ENCODE results near the gene FOSL2.

DNA sequence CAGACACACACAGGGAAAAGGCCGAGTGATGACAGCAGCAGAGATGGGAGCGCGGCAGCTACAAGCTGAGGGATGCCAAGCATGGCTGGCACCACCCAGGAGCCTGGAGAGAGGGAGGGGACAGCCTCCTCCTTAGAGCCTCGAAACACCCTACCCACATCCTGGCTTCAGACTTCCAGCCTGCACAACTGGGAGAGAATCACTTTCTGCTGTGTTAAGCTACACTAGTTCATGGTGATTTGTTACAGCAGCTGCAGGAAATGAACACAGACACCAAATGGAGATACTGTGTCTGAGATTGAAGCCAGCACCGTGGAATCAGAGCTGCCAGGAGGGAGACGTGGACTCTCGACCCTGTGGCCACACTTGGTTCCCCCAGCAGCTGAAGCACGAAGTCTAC lies 27.5 kb upstream of the FOSL2 start:
- TF ChIP-seq, protein P1, sequence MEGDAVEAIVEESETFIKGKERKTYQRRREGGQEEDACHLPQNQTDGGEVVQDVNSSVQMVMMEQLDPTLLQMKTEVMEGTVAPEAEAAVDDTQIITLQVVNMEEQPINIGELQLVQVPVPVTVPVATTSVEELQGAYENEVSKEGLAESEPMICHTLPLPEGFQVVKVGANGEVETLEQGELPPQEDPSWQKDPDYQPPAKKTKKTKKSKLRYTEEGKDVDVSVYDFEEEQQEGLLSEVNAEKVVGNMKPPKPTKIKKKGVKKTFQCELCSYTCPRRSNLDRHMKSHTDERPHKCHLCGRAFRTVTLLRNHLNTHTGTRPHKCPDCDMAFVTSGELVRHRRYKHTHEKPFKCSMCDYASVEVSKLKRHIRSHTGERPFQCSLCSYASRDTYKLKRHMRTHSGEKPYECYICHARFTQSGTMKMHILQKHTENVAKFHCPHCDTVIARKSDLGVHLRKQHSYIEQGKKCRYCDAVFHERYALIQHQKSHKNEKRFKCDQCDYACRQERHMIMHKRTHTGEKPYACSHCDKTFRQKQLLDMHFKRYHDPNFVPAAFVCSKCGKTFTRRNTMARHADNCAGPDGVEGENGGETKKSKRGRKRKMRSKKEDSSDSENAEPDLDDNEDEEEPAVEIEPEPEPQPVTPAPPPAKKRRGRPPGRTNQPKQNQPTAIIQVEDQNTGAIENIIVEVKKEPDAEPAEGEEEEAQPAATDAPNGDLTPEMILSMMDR (optimal IDR thresholded peaks at IDR 0.05 in 1 of 3, IDR thresholded peaks at IDR 0.05 in 1 of 3, conservative IDR thresholded peaks at IDR 0.05 in 1 of 3; ENCODE audit: extremely low read depth in 1 of 3, insufficient read depth in 2 of 3, low read length in 3 of 3): no peak
- TF ChIP-seq EZH2 (IDR thresholded peaks at IDR 0.05; ENCODE audit: low read length): no peak
